ENCODE data around the gene GRIK4. TPM values are rescaled to one million over a fixed set of nuclear protein-coding genes. Genes with fewer than 3 reads are reported as not detected.

GRIK4 gene
- polyA plus RNA-seq, 1 of the 3 experiments (the other 2 are of a cell fraction), result 0.03 TPM

DNA sequence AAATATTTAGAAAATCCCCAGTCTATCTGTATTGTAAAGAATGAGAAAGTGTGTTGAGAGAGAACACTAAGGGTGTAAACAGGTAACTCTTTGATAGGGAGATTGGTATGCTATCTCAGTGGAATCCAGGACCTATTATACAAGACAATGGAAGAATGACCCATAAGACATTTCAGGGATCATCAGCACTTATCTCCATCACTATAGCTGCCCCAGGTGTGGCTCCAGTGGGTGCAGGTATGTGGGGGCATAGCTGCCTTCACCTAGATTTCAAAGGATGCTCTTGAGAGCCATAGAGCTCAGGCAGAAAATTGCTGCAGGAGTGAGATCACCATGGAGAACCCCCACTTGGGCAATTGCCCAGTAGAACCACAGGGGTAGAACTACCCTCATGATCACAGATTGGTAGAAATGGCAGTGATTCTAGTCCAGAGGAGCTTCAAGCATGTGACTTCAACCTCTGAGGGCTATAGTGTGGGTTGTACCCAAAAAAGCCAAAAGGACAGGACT lies 260.1 kb downstream of the GRIK4 start:
- Histone ChIP-seq H3K79me2 (ENCODE audit: insufficient read depth) (no peaks in the 10 kb centered on the region), H3K9me3 (no peaks in the 10 kb centered on the region), H3K36me3 (replicated peaks in 1 of 2; ENCODE audit: control insufficient read depth in 1 of 2, insufficient read depth in 2 of 2, low read length in 1 of 2) (no peaks in the 10 kb centered on the region), H3K9ac (no peak overlapping the region), H4K20me1 (ENCODE audit: insufficient read depth) (no peaks in the 10 kb centered on the region), H3F3A (replicated peaks; ENCODE audit: insufficient read depth) (no peaks in the 10 kb centered on the region), H3K4me1 (ENCODE audit: control insufficient read depth in 1 of 2, insufficient read depth in 2 of 2, low read depth in 1 of 2, low read length in 1 of 2) (peaks cover 0 to 10% of the 10 kb centered on the region in 2 experiments; a peak in 2 of 4 replicates), H3K4me3 (ENCODE audit: low read depth in 2 of 2, low read length in 1 of 2) (no peak overlapping the region), H2AFZ (ENCODE audit: low read depth) (no peak overlapping the region), H3K27ac (ENCODE audit: low read depth in 2 of 2, low read length in 1 of 2) (no peak overlapping the region), H3K4me2 (no peak overlapping the region), H3K27me3 (ENCODE audit: insufficient read depth) (no peaks in the 10 kb centered on the region), H3K9me2 (no peaks in the 10 kb centered on the region)
- POLR2A ChIA-PET, result interaction anchor here (0.5 kb wide), 1 partner anchor 268 kb away, joined by 5 read pairs; no protein-coding TSS in a partner anchor
- no peak for DNase-seq
- TF ChIP-seq SIN3A (IDR thresholded peaks at IDR 0.05; ENCODE audit: borderline replicate concordance, low read depth, low read length), result no peak
- TF ChIP-seq, protein P1, sequence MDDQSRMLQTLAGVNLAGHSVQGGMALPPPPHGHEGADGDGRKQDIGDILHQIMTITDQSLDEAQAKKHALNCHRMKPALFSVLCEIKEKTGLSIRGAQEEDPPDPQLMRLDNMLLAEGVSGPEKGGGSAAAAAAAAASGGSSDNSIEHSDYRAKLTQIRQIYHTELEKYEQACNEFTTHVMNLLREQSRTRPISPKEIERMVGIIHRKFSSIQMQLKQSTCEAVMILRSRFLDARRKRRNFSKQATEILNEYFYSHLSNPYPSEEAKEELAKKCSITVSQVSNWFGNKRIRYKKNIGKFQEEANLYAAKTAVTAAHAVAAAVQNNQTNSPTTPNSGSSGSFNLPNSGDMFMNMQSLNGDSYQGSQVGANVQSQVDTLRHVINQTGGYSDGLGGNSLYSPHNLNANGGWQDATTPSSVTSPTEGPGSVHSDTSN (IDR thresholded peaks at IDR 0.05), result no peak
- no peak for TF ChIP-seq YY1 (IDR thresholded peaks at IDR 0.05; ENCODE audit: low read depth)
- TF ChIP-seq, protein P2, sequence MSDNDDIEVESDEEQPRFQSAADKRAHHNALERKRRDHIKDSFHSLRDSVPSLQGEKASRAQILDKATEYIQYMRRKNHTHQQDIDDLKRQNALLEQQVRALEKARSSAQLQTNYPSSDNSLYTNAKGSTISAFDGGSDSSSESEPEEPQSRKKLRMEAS (IDR thresholded peaks at IDR 0.05; ENCODE audit: low read depth), result no peak
- no peak for TF ChIP-seq RXRA (IDR thresholded peaks at IDR 0.05; ENCODE audit: borderline replicate concordance, low read depth)
- no peak for TF ChIP-seq MXI1 (IDR thresholded peaks at IDR 0.05; ENCODE audit: low read depth, low read length)
- CTCF ChIA-PET, result interaction anchor here (2.8 kb wide), 1 partner anchor 30 kb away, joined by 8 read pairs; no protein-coding TSS in a partner anchor

DNA sequence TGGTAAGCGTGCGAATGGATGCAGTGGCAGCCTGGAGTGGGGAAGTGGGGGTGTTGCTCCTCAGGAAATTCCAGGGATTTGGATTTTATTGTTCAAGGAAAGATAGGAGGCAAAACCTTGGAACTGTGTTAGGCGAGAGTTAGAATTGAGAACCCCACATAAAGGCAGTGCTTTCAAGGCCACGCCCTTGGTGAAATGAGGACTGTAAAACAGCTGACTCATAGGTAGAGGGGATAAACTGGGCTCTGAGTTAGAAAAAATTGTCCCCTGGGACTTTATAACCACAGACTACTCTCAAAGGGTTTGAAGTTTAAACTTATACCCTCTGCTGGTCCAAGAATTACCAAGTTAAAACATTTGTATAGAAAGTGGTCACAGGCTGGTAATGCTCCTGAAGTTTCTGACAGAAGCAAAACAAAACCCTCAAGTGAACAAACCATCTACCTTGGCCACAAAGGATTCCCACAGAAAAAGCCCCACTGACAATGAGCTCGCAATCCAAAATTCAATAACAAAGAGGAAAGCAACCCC lies 262.0 kb downstream of the GRIK4 start:
- no peak overlapping the region for H2AFZ ChIP-seq (ENCODE audit: low read depth)
- no peaks in the 10 kb centered on the region for H3K36me3 ChIP-seq (replicated peaks in 1 of 2; ENCODE audit: control insufficient read depth in 1 of 2, insufficient read depth in 2 of 2, low read length in 1 of 2)
- H4K20me1 ChIP-seq (ENCODE audit: insufficient read depth), result no peaks in the 10 kb centered on the region
- no peaks in the 10 kb centered on the region for H3K79me2 ChIP-seq (ENCODE audit: insufficient read depth)
- H3K27me3 ChIP-seq (ENCODE audit: insufficient read depth), result no peaks in the 10 kb centered on the region
- peaks cover 0 to 10% of the 10 kb centered on the region in 2 experiments; a peak in 2 of 4 replicates for H3K4me1 ChIP-seq (ENCODE audit: control insufficient read depth in 1 of 2, insufficient read depth in 2 of 2, low read depth in 1 of 2, low read length in 1 of 2)
- H3F3A ChIP-seq (replicated peaks; ENCODE audit: insufficient read depth), result no peaks in the 10 kb centered on the region
- no peak overlapping the region for H3K27ac ChIP-seq (ENCODE audit: low read depth in 2 of 2, low read length in 1 of 2)
- no peak overlapping the region for H3K4me2 ChIP-seq
- H3K9me2 ChIP-seq, result no peaks in the 10 kb centered on the region
- TF ChIP-seq YY1 (IDR thresholded peaks at IDR 0.05; ENCODE audit: low read depth), result no peak
- TF ChIP-seq, protein P3, sequence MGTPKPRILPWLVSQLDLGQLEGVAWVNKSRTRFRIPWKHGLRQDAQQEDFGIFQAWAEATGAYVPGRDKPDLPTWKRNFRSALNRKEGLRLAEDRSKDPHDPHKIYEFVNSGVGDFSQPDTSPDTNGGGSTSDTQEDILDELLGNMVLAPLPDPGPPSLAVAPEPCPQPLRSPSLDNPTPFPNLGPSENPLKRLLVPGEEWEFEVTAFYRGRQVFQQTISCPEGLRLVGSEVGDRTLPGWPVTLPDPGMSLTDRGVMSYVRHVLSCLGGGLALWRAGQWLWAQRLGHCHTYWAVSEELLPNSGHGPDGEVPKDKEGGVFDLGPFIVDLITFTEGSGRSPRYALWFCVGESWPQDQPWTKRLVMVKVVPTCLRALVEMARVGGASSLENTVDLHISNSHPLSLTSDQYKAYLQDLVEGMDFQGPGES (IDR thresholded peaks at IDR 0.05; ENCODE audit: low read depth, low read length), result no peak
- TF ChIP-seq FOXM1 (IDR thresholded peaks at IDR 0.05; ENCODE audit: low read depth), result no peak
- no peak for TF ChIP-seq SMC3 (IDR thresholded peaks at IDR 0.05; ENCODE audit: low read depth, low read length)
- TF ChIP-seq RCOR1 (IDR thresholded peaks at IDR 0.05; ENCODE audit: low read length), result no peak
- no peak for TF ChIP-seq FOXJ3 (CRISPR knock-in tag; IDR thresholded peaks at IDR 0.05)
- no peak overlapping the region for H3K9ac ChIP-seq
- no peak for DNase-seq
- CTCF ChIA-PET, result interaction anchor here (1.1 kb wide), 1 partner anchor 28 kb away, joined by 3 read pairs; no protein-coding TSS in a partner anchor
- H3K4me3 ChIP-seq (ENCODE audit: low read depth in 2 of 2, low read length in 1 of 2), result no peak overlapping the region
- POLR2A ChIA-PET, result no interaction called here
- no peaks in the 10 kb centered on the region for H3K9me3 ChIP-seq
- WGBS (ENCODE audit: low lambda C conversion rate), result 55% methylated on average over 5 of the region's 5 CpGs

Measured in SK-N-SH (cell line).